ENCODE data around the gene ALB.

DNA sequence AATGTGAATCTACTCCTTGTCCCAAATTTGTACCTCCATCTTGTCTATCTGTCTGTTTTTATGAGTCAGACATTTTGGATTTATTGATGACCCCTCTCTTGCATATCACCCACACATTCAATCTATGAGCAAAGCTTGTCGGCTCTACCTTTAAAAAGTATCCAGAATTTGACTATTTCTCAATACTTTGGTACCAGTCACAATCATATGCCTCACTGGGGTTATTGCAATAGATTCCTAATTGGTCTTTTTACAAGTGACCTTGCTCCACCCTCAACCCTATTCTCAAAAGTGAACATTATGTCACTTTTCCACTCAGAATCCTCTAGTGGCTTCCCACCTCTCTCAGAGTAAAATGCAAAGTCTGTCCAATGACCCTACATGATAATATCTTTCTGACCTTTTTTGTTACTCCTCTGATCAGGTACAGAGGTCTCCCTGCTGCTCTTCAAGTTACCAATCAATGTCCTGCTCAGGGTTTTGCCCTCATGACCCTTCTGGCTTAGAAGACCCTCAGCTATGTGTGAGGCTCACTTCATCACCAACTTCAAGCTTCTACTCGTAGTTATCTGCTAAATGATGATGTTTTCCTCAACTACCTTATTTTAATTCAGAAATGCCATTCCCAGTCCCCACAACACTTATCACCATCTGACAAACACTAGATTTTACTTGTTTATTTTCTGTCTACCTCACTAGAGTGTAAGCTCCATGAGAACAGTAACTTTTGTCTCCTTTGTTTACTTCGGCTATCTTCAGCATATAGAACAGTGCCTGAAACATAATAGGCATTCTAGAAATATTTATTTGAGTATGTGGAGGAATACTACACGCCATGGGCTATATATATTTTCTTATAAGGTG, 54.3 kb downstream of the ALB start:
- TF ChIP-seq, protein P1, sequence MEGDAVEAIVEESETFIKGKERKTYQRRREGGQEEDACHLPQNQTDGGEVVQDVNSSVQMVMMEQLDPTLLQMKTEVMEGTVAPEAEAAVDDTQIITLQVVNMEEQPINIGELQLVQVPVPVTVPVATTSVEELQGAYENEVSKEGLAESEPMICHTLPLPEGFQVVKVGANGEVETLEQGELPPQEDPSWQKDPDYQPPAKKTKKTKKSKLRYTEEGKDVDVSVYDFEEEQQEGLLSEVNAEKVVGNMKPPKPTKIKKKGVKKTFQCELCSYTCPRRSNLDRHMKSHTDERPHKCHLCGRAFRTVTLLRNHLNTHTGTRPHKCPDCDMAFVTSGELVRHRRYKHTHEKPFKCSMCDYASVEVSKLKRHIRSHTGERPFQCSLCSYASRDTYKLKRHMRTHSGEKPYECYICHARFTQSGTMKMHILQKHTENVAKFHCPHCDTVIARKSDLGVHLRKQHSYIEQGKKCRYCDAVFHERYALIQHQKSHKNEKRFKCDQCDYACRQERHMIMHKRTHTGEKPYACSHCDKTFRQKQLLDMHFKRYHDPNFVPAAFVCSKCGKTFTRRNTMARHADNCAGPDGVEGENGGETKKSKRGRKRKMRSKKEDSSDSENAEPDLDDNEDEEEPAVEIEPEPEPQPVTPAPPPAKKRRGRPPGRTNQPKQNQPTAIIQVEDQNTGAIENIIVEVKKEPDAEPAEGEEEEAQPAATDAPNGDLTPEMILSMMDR (IDR thresholded peaks at IDR 0.05): no peak
- no peak for TF ChIP-seq EZH2phosphoT487 (IDR thresholded peaks at IDR 0.05)

Data from neural progenitor cell (in vitro differentiated cells).